Left colon (tissue), 2 donors: ENCODE measurements around the gene PDE4B. TPM values are rescaled to one million over a fixed set of nuclear protein-coding genes. Genes with fewer than 3 reads are reported as not detected.

ENCODE experiments used
- ATAC-seq: fragments of 200-7000 bp; cut with Tn5 transposase; one replicate; pipeline ENCODE4 v1.9.1; 2020; ENCODE audit warnings: mild to moderate bottlenecking, moderate library complexity
- DNase-seq, 2 donors: peaks; one replicate each; pipeline ENCODE4 v3.0.0-alpha.2; 2020
- intact Hi-C, 2 donors: fragments of 100-400 bp; cut with DNase I in 1 of 2; cut with micrococcal nuclease in 1 of 2; formaldehyde crosslinking; loops; one replicate each; pipeline versions ENCODE4 v1.11.2 to v1.14.0; 2022; cut with DNase I, micrococcal nuclease
- total RNA-seq, 2 donors: library from RNA; stranded (reverse); fragmentation: NEBNext Ultra II Directional; extraction: Animal tissue kit (Norgen Biotek cat#: 25700); gene quantifications; one replicate each; pipeline ENCODE4 v1.2.1, GENCODE V29; 2021
- donor health status: DM: no; HTN: no; CAD: no.
- donor health status: DM: yes; HTN: yes; CAD: no.

PDE4B gene
- total RNA-seq, 2 donors from 2014 or later: 4.2 to 4.4 TPM

DNA sequence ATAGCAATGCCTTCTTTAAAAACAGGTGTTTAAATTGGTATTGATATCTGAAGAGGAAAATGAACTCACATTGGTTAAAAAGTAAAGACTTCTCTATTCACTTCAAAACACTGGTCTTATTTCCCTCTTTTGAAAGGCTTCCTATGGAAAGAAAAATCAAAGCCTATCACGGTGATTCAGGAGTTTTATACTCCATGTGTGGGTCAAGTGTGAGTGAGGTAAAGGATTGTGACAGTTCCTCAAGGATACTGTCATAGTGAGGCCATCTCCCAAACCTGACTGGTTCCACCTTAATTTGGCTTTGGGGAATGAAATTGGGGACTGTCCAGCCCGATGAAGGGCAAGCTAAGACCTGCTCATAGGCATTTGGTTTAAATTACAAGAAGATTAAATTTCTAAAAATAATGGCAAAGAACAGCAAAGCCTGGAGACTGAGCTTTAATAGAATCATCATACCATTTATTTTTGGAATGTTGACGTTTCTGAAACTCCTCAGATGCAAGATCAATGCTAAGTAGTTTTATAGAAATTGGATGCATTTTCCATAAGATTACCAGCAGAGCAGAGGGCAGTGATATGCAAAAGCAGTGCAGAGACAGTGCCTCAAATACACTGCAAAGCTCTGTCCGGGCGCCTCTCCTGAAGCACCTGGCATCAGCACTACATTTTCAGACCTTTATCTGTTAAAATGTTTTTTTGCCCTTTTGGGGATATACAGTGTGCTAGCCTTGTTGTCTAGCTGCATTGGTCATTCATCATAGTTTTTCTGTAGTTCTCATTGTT is 439.2 kb downstream of the PDE4B start:
- intact Hi-C loops: no loop called here
- DNase-seq: no peak

DNA sequence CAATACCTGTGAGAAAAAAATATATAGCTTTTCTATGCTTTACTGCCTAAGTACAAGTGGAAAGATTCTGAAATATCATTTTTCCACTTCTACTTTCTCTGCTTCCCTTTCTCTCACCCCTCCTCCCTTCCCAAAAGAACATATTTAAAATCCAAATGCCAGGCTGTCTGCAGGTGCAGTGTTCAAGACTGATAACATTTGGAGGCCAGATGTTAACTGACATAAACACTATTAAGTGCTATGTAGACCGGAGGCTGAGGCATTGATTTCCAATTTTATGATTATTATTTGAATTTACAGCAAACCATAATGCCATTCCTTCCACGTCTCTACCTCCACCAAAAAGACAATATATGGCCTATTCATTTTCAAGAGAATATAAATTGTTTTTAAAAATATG is 444.3 kb downstream of the PDE4B start:
- ATAC-seq (no peak), DNase-seq (no peak)
- intact Hi-C loops: no loop called here

More for the DNA sequence above, 439.2 kb downstream of the PDE4B start:
- ATAC-seq: no peak

- ATAC-seq (no peak), DNase-seq (no peak)
- intact Hi-C loops: no loop called here
Measured at GRCh38 chr1:66237722-66238479, 445.2 kb downstream of the PDE4B start.

DNA sequence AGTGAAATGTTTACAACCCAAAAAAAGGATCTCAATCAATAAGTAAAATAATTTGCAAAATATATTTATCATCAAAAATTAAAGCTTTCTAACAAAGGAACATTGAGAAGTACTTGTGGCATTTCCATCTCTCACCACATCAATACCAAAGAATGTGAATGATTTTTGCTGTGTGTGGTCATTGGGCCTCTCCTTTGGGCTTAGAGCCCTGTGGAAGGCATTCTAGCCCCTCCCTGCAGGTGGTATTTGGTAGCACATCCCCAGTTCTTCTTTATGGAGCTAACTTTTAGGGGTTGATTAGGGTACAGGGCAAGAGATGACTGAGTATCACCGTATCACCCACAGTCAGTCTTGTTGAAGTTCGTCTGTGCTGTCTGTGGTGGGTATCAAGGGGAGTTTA is 447.1 kb downstream of the PDE4B start:
- DNase-seq (no peak), ATAC-seq (no peak)
- intact Hi-C loops: loop anchor here in 1 of 2 donors (5.0 to 10.0 kb wide), 2 partner anchors 215 to 278 kb away; no protein-coding TSS in a partner anchor

DNA sequence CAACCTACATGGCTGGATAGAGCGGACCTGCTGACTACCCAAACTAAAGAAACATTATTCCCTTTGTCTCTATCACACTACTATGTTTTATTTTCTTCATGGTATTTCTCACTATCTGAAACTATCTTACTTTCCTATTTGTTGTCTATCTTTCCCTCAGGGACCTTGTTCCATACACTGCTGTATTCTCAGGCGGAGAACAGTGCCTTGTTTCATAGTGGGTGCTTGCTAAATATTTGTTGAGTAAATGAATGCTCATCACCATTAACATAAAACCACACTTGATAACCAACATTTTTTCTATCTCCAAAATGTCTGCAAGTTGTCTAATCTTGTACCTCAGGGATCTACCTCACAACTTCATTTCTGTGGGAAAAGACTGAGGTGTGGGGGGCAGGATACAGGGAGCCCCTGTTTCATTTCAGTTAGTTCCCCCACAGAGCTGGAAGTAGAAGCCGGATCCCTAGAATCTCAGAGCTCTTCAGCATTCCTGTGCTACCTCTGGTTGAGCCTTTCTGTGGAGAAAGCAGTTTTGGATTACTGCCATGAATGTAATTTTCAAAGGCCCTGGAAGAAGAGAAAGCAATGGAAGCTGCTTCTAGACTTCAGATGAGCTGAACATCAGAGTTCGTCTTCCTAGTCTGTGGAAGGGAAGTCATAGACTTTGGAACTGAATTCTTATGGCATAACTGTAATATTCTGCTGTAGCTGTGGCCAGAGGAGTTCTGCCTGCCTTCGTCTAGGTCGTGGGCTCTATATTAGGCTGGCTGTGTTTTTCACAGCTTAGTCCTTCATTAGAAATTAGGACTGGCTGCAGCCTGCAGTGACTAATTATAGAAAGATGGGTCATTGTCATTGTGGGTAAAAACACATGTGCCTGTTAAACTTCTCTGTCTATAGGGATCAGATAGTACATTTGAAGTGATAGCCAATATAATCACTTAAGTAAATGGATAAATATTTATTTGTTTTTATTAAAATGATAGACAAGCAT is 448.1 kb downstream of the PDE4B start:
- ATAC-seq (no peak), DNase-seq (no peak)
- intact Hi-C loops: loop anchor here in 1 of 2 donors (5.0 to 10.0 kb wide), 2 partner anchors 214 to 278 kb away; no protein-coding TSS in a partner anchor

- intact Hi-C loops: loop anchor here (2.0 to 10.0 kb wide), 3 partner anchors 212 to 284 kb away; no protein-coding TSS in a partner anchor
- ATAC-seq: peak; percentile 100
Measured at GRCh38 chr1:66242646-66243547, 450.2 kb downstream of the PDE4B start.

GRCh38 chr1:66243548-66244130 is 450.9 kb downstream of the PDE4B start:
- ATAC-seq: no peak

More at GRCh38 chr1:66242646-66243547, 450.2 kb downstream of the PDE4B start:
- DNase-seq: peak; percentile 78 to 89

GRCh38 chr1:66244429-66244828 is 451.7 kb downstream of the PDE4B start:
- DNase-seq (no peak), ATAC-seq (no peak)
- intact Hi-C loops: loop anchor here in 1 of 2 donors (5.0 to 10.0 kb wide), 2 partner anchors 210 to 282 kb away; no protein-coding TSS in a partner anchor

More at GRCh38 chr1:66243548-66244130, 450.9 kb downstream of the PDE4B start:
- intact Hi-C loops: loop anchor here (2.0 to 10.0 kb wide), 3 partner anchors 211 to 285 kb away; no protein-coding TSS in a partner anchor
- no peak for DNase-seq

- no peak for ATAC-seq
- intact Hi-C loops: loop anchor here in 1 of 2 donors (10.0 kb wide), 1 partner anchor 209 kb away; no protein-coding TSS in a partner anchor
- DNase-seq: no peak
Measured at GRCh38 chr1:66245691-66246090, 453.0 kb downstream of the PDE4B start.

DNA sequence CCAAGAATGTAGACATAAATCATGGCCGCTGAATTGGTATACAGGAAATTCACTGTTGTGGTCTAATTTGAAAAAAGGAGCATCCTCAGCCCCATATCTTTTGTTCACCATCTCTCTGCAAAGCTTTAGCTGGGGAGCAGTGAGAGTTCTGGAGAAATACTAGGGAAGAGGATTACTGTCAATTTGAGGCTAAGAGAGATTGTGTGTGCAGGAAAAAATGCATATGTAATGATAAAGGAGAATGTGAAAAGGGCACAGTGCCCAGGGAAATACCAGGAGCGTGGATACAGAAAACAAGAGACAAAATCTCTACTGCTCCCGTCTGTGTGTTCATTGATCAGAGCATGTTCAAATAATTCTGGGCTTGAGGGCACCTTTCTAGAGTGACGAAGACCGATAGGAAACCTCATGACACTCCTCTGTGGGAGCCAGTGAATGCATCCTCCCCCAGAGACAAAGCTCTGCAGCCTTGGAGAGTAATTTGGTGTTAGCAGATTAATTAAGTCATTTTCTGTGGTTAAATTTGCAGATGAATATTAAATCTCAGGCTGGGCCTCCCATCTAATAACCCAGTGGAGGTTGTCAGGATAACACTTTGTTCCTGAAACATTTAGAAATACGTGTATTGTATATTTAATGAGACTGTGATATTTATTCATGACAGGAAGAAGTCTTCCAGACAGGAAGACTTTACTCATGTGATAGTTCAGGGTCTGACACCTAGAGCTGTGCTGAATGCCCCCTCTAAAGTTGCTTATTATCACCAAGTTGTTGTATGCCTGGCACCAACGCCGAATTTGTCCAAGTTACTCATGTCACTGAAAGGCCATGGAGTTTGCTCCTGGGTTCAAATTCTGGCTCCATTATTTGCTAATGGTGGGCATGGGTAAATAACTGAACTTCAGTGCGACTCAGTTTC is 453.9 kb downstream of the PDE4B start:
- DNase-seq (no peak), ATAC-seq (no peak)
- intact Hi-C loops: loop anchor here in 1 of 2 donors (10.0 kb wide), 1 partner anchor 208 kb away; no protein-coding TSS in a partner anchor

- intact Hi-C loops: loop anchor here in 1 of 2 donors (10.0 kb wide), 1 partner anchor 207 kb away; no protein-coding TSS in a partner anchor
- ATAC-seq (no peak), DNase-seq (no peak)
Measured at GRCh38 chr1:66247415-66248208, 454.9 kb downstream of the PDE4B start.

- DNase-seq (no peak), ATAC-seq (no peak)
- intact Hi-C loops: loop anchor here in 1 of 2 donors (10.0 kb wide), 1 partner anchor 207 kb away; no protein-coding TSS in a partner anchor
Measured at GRCh38 chr1:66248257-66248656, 455.6 kb downstream of the PDE4B start.

DNA sequence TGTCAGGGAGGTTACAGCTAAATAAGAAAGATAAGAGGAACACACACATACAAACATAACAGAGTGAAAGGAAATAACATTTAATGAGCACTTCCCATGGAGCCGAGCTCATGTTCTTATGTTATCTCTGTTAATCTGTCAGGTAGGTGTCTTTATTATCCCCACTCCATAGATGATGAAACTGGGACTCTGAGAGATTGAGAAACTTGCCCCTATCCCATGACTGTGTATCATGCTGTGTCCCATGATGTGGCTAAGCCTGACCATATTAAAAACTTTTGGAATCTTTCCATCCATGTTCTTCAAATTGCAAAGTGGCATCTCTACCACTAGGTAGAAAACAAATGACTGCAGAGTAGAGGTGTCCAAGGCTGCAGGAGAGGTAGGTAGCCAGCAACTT is 456.1 kb downstream of the PDE4B start:
- DNase-seq: no peak
- intact Hi-C loops: loop anchor here in 1 of 2 donors (10.0 kb wide), 1 partner anchor 206 kb away; no protein-coding TSS in a partner anchor
- no peak for ATAC-seq

DNA sequence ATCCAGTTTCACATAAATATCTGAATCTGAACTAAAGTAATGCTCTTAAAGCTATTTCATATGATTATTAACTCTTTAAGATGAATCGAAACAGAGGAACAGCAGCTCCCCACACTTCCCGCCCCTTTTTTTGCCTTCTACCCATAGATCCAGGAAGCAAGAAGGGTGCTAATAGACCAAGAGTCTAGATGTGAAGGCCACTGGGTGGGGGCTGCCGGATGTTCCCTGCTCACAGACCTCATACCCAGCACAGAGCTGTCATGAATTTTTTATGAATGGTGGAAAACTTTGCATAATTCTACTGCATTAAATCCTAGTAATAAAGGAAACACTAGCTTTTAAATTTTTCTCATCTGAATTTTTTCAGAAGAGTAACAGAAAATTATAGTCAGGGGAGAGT is 457.4 kb downstream of the PDE4B start:
- ATAC-seq: no peak
- DNase-seq: no peak
- intact Hi-C loops: no loop called here

DNA sequence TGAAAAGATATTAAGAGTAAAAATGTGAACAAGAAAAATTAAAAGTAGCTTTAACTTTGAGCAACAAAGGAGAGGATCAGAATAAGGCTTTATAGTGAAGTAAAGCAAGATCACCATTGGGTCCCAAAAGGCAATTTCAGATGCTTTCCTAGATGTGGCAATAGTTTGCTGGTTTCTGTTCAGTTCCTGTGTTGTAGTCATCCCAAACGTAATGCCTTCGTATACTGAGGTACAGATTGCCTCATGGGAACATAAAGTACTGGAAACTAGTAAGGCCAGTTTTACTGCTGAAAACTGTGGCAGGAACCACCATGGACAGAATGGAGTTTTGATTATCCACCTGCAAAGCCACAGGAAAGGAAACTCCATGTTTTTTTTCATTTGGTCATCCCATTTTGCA is 457.8 kb downstream of the PDE4B start:
- DNase-seq (no peak), ATAC-seq (no peak)
- intact Hi-C loops: no loop called here
